A673 (cell line): ENCODE results near the gene CFAP65. TPM values are rescaled to one million over a fixed set of nuclear protein-coding genes. Genes with fewer than 3 reads are reported as not detected.

Source experiments
- BruUV-seq: library from RNA; stranded (reverse); fragments of 400-500 nt; replicated peaks from 2 replicates; lab custom pipeline; 2021; lab: Mats Ljungman, UMichigan
- CTCF ChIA-PET: fragments of 300-600 bp; sonication (Branson Sonifier 250); formaldehyde crosslinking; loops from one replicate; lab custom pipeline; 2022; ENCODE audit warnings: antibody characterized with exemption; lab: Charles Lee
- POLR2A ChIA-PET: fragments of 300-600 bp; sonication (Branson Sonifier 250); formaldehyde crosslinking; loops from one replicate; lab custom pipeline; 2022; ENCODE audit warnings: antibody characterized with exemption; ENCODE audit not compliant: low non-redundant PET; lab: Charles Lee
- DNase-seq: peaks from one replicate; pipeline ENCODE4 v3.0.0-alpha.2; 2015; ENCODE audit warnings: low spot score
- H3K27ac ChIP-seq: fragments of 200-600 bp; sonication (generic); 2 replicates; pipeline ENCODE4 v1.5.1; 2016; ENCODE audit warnings: mixed run types, low read depth, mild to moderate bottlenecking, mixed read lengths, antibody characterized with exemption, low read length; ENCODE audit not compliant: poor library complexity, severe bottlenecking
- H3K27me3 ChIP-seq: fragments of 200-600 bp; sonication (generic); replicated peaks from 2 replicates; pipeline ENCODE4 v1.6.1; 2017; ENCODE audit warnings: mixed run types, low read depth, mild to moderate bottlenecking, mixed read lengths, antibody characterized with exemption, low read length; ENCODE audit not compliant: insufficient read depth, poor library complexity
- H3K36me3 ChIP-seq: fragments of 200-600 bp; sonication (generic); 2 replicates; pipeline ENCODE4 v1.6.1; 2016; ENCODE audit warnings: mixed run types, mild to moderate bottlenecking, mixed read lengths, antibody characterized with exemption, low read length; ENCODE audit not compliant: insufficient read depth, poor library complexity, severe bottlenecking
- H3K4me1 ChIP-seq: fragments of 200-600 bp; sonication (generic); 2 replicates; pipeline ENCODE4 v1.6.1; 2017; ENCODE audit warnings: mixed run types, mild to moderate bottlenecking, mixed read lengths, antibody characterized with exemption, low read length; ENCODE audit not compliant: insufficient read depth, poor library complexity, severe bottlenecking
- H3K4me3 ChIP-seq: fragments of 200-600 bp; sonication (generic); 2 replicates; pipeline ENCODE4 v1.5.1; 2016; ENCODE audit warnings: low read depth, mixed run types, mild to moderate bottlenecking, mixed read lengths, low read length; ENCODE audit not compliant: poor library complexity, severe bottlenecking
- H3K9me3 ChIP-seq: fragments of 200-600 bp; sonication (generic); 2 replicates; pipeline ENCODE4 v1.6.1; 2016; ENCODE audit warnings: mixed run types, low read depth, mild to moderate bottlenecking, mixed read lengths, antibody characterized with exemption, low read length; ENCODE audit not compliant: poor library complexity, severe bottlenecking
- CTCF ChIP-seq: fragments of 300-800, 200-600 bp; sonication (generic); conservative IDR thresholded peaks from 2 replicates; pipeline ENCODE4 v1.5.1; 2017; ENCODE audit warnings: low read depth, mild to moderate bottlenecking, antibody characterized with exemption, low read length, moderate library complexity, mixed read lengths
- EZH2 ChIP-seq: fragments of 200-600 bp; sonication (generic); IDR thresholded peaks from 2 replicates; pipeline ENCODE4 v1.6.1; 2017; ENCODE audit warnings: borderline replicate concordance, low read depth, mild to moderate bottlenecking, mixed read lengths, antibody characterized with exemption, low read length; ENCODE audit not compliant: poor library complexity, severe bottlenecking
- intact Hi-C: fragments of 100-400 bp; cut with micrococcal nuclease; formaldehyde crosslinking; loops from one replicate; pipeline ENCODE4 v1.10.0; 2022; ENCODE audit not compliant: unreplicated experiment
- total RNA-seq: library from RNA; stranded (reverse); gene quantifications from 2 replicates; pipeline ENCODE4 v1.2.3, GENCODE V29; 2021

Gene CFAP65
- total RNA-seq, 1 experiment from 2014 or later = 0.13 TPM

GRCh38 chr2:219073413-219074129, 32.3 kb upstream of the CFAP65 start:
- Histone ChIP-seq H3K36me3 (no peaks in the 10 kb centered on the region), H3K27me3 (no peaks in the 10 kb centered on the region), H3K9me3 (no peaks in the 10 kb centered on the region), H3K27ac (no peak overlapping the region), H3K4me3 (no peak overlapping the region), H3K4me1 (no peaks in the 10 kb centered on the region)
- POLR2A ChIA-PET = no interaction called here
- CTCF ChIA-PET = interaction anchor here (0.6 to 2.5 kb wide), 8 partner anchors 9 to 180 kb away, joined by 3 to 13 read pairs (median 4); partner anchors contain the start of gene TUBA4A
- intact Hi-C loops = loop anchor here (5.0 kb wide), 2 partner anchors 44 to 84 kb away; no protein-coding TSS in a partner anchor
- peak; percentile 77 for DNase-seq
- BruUV-seq = no TSS peak
- TF ChIP-seq CTCF (peak; percentile 79), EZH2 (no peak)

- Histone ChIP-seq H3K36me3 (no peaks in the 10 kb centered on the region), H3K9me3 (no peaks in the 10 kb centered on the region), H3K27ac (no peak overlapping the region), H3K4me1 (no peaks in the 10 kb centered on the region), H3K4me3 (no peak overlapping the region), H3K27me3 (no peaks in the 10 kb centered on the region)
- no TSS peak for BruUV-seq
- CTCF ChIA-PET = interaction anchor here (0.6 to 2.5 kb wide), 8 partner anchors 10 to 1914 kb away, joined by 3 to 13 read pairs (median 4); no protein-coding TSS in a partner anchor
- DNase-seq = no peak
- POLR2A ChIA-PET = no interaction called here
- TF ChIP-seq EZH2 (no peak), CTCF (no peak)
- intact Hi-C loops = loop anchor here (5.0 kb wide), 2 partner anchors 45 to 85 kb away; no protein-coding TSS in a partner anchor
Observed at GRCh38 chr2:219072741-219073250, 31.5 kb upstream of the CFAP65 start.

- Histone ChIP-seq H3K4me3 (no peak overlapping the region), H3K9me3 (no peaks in the 10 kb centered on the region), H3K36me3 (no peaks in the 10 kb centered on the region), H3K27ac (no peak overlapping the region), H3K4me1 (no peaks in the 10 kb centered on the region), H3K27me3 (no peaks in the 10 kb centered on the region)
- no peak for DNase-seq
- TF ChIP-seq CTCF (no peak), EZH2 (no peak)
- CTCF ChIA-PET = interaction anchor here (0.7 to 0.9 kb wide), 2 partner anchors 28 to 33 kb away, joined by 3 read pairs; no protein-coding TSS in a partner anchor
- intact Hi-C loops = loop anchor here (5.0 kb wide), 2 partner anchors 46 to 86 kb away; no protein-coding TSS in a partner anchor
- no TSS peak for BruUV-seq
- POLR2A ChIA-PET = no interaction called here
Observed at GRCh38 chr2:219071131-219071816, 30.0 kb upstream of the CFAP65 start.
